HG03342 (cell line): ENCODE measurements around the gene LUZP1.

Experiments used
- ATAC-seq: cut with Tn5 transposase; IDR thresholded peaks from one replicate; pipeline ENCODE4 v1.9.1; 2021; ENCODE audit warnings: mild to moderate bottlenecking, moderate library complexity; ENCODE audit not compliant: unreplicated experiment

The LUZP1 gene

DNA sequence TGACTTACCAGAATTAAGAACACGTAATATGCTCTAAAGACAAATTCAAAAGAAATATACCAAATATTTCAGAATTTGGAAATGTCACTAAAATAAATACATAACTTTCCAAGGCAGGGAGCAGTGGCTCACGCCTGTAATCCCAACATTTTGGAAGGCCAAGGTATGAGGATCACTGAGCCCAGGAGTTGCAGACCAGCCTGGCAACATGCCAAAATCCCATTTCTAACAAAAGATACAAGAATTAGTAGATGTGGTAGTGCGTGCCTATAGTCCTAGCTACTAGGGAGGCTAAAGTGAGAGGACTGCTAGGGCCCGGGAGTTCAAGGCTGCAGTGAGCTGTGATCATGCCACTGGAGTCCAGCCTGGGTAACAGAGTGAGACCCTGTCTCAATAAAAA lies 11.7 kb downstream of the LUZP1 start:
- ATAC-seq, result no peak

DNA sequence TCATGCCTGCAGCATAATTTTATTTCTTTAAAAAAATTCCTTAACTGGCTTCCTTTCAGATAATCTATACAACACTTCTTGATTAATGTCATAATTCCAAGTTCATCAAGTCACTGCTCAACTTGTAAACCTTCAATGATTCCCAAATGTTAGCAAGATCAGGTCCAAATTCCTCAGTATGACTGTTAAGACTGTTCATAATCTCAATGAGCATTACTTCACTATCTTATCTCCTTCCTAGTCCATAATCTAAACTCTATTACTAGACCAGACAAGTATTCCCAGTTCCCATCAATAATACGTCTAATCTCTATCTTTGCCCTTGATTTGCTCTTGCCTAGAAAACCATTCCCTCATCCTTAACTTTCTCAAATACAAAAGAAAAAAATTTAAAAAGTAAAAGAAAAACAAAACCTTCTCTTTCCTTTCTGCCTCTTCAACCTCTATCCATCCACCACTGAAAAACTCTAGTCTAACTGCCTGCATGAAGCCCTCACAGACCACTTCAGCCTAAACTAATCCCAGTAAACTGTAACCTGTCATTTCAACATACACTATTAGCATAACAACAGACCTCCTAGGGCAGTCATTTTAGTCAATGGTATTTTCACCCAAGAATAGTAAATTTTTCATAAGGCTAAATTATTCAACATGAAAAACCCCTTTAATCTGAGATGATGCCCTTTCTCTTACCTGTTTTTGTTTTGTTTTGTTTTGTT lies 15.5 kb downstream of the LUZP1 start:
- no peak for ATAC-seq

DNA sequence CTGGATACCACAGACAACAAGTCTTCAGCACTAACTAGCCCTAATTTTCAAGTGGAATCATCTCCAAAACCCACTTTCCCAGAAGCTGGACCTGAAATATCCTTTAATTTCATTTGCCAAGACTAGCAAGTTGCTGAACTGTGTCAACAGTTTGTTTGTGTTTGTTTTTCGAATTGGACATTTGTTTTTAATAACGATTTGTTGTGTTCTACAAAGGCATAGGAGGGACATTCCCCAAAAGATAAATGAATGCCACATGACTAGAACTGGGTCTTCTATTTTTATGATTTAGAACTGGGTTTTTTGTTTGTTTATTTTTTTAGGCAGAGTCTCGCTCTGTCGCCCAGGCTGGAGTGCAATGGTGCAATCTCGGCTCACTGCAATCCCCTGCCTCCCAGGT lies 17.9 kb downstream of the LUZP1 start:
- no peak for ATAC-seq

DNA sequence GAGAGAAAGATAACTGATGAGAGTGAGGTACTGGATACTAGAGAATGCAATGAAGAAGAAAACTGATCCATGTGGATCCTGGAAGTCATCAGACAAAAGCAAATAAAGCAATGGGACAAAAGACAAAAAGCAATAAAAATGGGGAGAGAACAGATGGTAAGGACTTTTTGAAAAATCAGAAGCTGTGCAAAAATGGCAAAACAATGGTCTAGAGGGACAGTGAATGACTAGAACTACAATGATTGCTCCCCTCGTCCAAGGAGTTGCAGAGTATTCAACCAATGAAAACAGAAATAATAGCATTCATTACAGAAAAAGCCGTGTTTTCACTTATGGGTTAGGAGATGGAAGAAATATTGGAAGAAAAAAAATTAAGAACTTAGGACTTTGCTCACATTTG lies 18.5 kb downstream of the LUZP1 start:
- no peak for ATAC-seq

DNA sequence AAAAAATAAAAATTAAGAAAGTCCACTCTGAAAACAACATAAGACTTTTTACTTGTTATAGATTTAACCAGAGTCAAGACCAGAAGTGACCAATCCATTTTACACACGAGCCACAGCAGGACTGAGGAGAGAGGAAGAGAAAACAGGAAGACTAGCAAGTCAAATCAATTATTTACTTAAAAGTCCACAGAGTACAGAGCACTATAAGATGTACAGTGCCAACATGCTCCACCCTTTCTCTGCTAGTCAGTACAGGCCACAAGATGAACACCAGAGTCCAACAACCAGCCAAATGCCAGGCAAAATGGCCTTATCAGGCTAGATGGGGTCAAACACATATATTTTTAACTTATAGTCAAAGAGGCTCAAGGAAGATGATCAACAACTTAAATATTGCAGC lies 19.5 kb downstream of the LUZP1 start:
- no peak for ATAC-seq

DNA sequence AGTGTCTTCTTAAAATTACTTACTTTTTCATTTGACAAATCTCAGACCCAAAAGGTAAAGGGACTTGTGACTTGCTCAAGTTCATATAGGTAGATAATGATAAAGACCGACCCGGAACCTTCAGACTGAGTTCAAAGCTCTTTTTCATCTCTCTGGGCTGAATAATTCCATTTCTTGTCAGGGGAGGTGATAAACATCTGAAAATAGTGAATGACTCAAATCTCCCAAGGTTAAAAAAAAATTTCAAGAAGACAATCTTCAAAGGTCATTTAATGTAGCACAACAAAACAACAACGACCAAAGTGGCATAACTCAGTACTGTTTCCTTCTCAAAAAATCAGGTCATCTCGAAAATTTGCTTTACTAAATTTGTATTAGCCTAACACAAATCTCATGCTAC lies 20.6 kb downstream of the LUZP1 start:
- ATAC-seq, result no peak

DNA sequence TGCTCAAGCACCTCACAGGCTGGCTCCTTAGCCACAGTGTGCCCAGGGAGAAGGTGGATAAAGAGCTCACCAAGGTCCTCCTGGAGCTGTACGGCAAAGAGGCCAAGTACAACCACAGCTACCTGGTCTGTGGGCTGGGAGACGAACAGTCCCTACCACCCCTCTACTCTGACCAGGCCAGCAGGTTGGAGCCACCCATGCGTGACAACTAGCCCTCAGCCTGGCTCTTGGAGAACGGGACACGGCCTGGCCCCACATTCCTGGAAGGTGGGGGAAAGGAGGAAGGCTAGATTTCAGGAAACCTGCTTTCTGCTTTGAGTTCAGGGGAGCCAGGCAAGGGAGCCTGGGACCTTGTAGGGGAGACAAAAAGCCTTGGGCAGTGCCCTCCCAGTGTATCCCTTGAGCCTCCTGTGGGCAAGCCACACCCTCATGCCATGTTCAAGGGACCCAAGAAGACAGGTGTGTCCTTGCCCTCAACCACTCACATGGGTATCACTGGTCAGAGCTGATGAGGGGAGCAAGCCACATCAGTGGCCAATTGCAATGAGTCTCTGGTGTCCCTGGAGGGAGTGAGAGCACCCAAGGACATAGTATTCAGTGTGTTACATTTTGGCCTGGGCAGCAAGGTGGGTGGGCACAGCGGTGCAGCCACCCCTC lies 27.6 kb downstream of the LUZP1 start:
- ATAC-seq, result no peak

DNA sequence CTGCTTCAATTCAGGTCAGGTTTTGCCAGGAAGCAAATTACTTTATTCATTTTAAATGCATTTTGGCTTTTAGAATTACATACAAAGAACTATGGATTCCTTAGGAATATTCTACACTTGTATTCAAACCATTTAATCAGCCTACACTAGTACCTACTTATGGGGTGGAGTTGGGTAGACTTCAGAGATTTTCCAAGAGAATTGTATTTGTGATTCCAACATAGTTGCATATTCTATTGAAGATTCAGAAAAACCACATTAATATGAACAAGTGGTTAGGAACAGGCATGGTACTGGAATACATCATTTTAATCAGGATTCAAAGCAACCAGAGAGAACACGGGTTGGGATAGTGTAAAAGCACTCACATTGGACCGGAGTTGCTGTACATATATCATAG lies 33.4 kb downstream of the LUZP1 start:
- ATAC-seq, result no peak

DNA sequence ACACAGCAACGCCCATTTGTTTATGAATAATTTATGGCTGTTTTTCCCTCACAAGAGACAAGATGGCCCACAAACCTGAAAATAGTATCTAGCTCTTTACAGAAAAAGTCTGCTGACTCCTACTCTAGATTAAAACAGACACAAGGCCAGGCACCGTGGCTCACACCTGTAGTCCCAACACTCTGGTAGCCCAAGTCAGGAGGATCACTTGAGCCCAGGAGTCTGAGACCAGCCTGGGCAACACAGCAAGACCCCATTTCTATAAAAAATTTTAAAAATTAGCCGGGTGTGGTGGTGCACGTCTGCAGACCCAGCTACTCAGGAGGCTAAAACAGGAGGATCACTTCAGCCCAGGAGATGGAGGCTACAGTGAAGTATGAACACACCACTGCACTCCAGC lies 34.6 kb downstream of the LUZP1 start:
- no peak for ATAC-seq

DNA sequence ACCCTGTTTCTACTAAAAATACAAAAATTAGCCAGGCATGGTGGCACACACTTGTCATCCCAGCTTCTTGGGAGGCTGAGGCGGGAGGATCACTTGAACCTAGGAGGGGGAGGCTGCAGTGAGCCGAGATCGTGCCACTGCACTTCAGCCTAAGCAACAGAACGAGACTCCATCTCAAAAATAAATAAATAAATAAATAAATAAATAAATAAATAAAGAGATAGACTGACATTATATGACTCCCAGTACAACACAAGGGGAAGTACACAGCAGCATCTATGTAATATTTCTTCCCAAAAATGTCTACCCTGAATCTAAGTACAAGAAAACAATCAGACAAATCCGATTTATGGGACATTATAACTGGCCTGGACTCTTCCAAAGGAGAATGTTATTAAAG lies 35.1 kb downstream of the LUZP1 start:
- no peak for ATAC-seq

DNA sequence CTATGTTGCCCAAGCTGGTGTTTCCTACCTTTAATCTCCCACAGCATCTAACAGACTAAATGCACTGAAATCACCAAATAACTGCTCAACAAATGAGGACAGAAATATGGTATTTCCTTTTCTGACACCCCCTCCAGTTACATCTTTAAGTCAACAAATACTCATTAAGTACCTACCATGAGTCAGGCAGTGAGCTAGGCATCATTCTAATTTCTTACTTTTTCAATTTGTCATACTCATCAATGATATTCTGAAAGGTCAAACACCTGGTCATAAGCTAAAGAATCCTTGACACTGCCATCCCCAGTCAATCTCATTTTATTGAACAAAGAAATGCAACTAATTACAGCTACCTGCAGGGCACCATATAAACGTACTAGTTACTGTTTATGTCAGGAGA lies 36.6 kb downstream of the LUZP1 start:
- ATAC-seq, result no peak

DNA sequence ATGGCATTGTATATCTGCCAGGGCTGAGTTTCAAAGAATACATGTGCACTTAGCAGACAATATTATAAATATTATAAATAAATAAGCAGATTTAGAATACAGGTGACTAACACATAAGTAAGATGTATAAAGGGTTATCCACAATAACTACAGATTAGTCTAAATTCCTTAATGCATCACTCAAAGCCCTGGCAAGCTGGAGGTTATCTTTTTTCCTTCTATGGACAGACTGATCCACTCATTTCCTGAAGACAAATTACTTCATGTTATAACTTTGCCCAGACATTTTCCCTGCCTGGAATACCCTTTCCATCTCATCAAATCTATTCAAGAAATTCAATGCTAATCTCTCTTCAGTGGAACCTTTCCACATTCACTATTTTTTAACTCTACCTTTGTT lies 38.8 kb downstream of the LUZP1 start:
- no peak for ATAC-seq

DNA sequence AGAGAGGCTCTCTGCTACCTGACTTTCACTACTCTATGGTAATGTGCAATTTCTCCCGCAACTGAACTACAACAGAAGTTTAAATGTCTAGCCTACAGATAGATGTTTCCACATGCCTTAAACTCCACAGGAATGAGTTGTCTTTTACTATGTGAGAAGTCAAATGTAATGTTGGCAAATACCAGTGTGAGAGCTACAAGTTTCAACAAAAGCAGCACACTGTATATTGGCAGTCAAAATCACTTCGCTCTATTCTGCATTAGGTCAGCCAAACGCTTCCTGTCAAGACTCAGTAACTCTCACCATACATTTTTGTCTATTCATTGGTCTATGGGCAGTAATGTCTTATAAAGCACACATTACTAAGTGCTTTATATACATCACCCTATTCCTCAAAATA lies 41.9 kb downstream of the LUZP1 start:
- no peak for ATAC-seq

DNA sequence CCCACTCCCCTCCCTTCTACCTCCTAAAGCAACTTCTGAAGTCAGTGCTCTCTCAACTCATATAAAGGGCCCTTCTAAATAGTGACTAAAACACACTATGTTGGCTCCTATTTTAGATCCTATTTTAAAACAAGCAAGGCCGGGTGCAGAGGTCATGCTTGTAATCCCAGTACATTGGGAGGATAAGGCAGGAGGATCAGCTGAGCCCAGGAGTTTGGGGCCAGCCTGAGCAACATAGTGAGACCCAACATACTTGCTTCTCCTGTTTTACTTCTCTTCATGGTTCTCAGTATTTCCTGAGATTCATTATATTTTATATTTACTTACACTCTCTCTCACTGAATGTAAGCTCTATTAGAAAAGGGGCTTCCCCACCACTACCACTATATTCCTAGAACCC lies 42.5 kb downstream of the LUZP1 start:
- ATAC-seq, result no peak

DNA sequence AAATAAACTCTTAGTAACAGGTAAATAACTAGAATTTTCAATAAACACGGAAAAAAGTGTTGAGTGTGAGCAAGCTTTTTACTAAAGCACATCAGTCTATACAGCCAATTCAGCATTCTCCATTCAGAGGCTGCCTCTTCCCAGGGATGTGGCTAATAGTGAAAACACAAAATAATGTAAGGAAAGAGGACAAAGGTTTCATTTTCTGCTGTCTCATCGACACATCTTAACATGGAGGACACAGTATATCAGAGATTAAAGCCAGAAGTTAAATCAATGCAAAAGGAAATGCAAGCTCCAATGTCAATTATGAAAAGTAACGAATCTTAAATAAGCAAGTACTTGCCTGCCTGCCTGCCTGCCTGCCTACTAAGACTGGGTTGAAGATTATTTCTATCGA lies 43.2 kb downstream of the LUZP1 start:
- ATAC-seq, result no peak

DNA sequence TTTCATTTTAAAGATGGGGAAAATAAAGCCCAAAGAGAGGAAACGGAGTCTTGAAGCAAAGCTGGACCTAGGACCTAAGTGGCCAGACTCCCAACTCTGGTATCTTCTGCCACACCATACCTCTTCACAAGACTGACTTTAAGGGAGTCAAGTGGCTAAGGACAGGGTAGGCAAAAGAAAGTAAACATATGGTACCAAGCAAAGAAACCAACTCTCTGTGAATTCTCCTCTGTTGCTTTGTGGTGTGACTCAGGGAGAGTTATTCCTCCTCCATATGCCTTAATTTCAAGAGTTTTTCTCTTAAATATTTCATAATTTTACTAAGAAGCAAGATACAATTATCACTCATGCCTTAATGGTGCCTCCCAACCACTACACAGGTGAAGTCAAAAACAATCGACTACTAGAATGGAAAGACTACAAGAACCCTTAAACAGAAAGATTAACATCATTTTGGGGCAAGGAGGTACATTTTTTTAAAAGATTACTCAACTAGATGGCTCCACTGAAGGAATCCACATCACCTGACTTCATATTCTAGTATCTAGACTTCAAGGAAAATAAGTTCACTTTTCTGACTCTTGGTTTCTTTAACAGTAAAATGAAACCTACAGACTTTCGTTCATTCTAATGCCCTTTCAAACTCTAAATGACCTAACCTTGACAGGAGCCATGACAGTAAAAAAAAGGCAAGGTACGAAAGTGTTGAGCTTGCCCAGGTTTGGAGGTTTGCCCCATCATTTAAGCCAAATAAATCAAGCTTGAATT lies 44.2 kb downstream of the LUZP1 start:
- no peak for ATAC-seq

DNA sequence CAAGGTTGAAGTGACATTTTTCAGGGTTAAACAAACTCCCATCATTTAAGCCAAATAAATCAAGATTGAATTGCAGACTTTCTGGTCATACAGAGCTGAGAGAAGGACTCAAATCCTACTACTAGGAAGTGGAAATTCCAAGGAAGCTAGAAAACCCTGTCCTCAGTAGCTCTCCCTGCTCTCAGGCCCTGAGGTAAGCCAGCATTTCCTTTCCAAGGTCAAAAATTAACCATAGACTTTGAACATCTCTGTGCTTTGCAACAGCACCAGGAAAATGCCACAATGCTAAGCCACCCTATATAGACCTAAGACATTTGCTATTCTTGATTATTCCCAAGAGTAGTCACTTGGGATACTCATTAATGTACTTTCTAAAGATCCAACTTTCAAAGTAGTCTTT lies 45.1 kb downstream of the LUZP1 start:
- ATAC-seq, result no peak

DNA sequence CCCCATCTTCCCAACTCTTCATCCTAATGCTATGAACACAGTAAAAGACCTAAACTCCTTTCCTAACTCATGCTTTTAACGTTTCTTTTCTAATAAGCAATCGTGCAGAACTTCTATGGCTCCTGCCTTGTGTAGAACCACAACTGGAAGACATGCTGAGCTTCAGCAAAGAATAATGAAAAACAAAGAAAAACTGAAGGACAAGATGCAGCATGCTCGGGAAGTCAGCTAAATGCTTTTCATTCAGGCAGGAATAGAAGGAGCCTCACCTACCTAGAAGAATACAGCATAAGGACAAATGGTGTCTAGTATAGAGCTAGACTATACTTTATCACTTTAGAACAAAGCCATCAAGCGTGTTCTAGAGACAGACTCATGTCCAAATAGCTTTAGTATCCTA lies 45.9 kb downstream of the LUZP1 start:
- no peak for ATAC-seq

DNA sequence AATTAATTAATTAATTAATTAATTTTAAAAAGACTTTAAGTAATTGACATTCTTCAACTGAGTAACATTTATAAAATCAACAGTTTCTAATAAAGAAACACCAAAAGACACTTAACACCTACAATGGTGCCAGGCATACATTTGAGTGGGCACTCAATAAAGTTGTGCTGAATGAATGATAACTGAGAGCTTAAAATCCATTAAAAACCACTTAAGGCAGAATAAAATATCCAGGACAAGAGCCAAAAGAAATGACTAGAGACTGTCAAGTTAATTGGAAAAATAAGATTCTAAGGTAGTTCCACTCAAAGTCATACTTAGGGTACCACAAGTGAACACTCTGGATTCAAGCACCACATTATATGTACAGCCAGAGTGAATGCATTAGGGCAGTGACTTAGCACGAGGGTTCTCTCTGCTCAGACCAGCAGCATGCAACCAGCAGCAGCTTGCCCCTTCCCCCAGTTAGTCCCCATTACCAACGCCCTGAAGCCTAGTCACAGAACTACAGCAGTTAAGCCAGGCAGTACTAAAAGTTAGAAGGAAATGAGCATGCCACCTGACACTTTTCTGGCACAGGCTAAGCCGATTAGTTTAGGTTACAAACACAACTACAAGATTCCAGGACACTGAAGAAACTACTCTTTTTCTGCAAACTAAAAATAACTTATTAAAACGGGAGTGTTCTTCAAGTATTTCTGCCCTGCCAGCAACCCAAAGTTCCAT lies 46.5 kb downstream of the LUZP1 start:
- ATAC-seq, result no peak

DNA sequence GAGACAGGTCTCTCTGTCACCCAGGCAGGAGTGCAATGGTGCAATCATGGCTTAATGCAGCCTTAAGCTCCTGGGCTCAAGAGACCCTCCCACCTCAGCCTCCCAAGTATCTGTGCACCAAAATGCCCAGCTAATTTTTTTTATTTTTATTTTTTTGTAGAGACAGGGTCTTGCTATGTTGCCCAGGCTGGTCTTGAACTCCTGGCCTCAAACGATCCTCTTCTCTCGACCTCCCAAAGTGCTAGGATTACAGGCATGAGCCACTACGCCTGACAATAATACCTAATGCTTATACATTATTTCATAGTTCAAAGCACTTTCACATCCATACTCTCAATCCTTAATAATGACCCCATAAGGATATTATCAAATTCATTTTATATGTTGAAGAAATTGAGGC lies 48.3 kb downstream of the LUZP1 start:
- ATAC-seq, result no peak

DNA sequence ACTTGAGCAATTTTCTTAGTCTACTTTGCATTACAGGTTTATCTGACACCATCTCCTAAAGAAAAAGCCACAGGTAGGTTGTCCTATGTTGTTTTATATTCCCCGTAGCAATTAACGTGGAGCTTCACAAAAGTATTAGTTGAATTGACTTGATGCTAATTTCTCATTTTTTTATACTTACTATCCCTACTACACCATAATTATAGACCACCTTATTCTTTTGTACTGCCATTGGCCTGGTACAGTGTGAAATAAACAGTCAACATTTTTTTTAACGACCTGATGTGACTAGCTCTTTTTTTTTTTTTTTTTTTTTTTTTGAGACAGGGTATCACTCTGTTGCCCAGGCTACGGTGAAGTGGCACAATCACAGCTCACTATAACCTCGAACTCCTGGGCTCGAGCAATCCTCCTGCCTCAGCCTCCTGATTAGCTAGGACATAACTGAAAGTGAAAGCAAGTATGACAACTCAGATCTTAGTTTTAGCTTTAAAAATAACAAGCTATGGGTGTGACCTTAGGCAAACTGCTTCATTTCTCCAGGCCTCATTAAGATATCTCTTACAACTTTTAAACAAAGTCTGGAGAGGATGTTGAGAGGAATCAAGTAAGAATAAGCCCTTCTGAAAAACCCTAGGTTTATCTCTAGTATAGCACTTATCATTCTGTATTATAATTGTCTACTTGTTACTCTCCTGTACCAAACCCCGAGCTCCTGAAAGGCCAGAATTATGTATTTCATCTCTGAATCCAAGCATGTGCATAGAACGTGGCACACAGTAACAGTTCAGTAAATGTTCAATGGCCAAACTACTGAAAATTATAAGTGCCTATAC lies 49.5 kb downstream of the LUZP1 start:
- no peak for ATAC-seq
